ENCODE data around the gene CRNN.

DNA sequence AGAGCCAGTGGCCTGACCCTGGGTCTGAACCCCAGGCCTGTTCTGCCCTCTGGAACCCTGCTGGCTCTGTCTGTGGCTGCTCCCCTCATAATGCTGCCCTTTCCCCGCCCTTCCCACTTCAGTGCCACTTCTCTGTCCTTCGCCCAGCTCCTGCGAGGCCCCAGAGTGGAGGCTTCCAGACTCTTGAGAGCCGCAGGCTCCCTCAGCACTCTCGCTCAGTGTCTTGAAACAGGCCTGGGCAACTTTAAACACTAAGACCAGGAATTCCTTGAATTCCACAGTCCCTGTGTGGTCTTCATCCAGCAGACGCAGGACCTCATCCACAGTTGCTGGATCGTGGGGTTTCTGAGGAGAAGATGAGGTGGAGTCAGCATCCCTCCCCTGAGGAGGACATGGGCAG is 3.5 kb downstream of the CRNN start:
- TF ChIP-seq CTCF (IDR thresholded peaks at IDR 0.05) = no peak
- TF ChIP-seq POLR2A (IDR thresholded peaks at IDR 0.05) = no peak
- TF ChIP-seq POLR2AphosphoS5 (IDR thresholded peaks at IDR 0.05) = no peak
- no peak for TF ChIP-seq EP300 (IDR thresholded peaks at IDR 0.05)

Data from sigmoid colon (tissue), 4 donors.